WERI-Rb-1 (cell line): ENCODE data around the gene NAGA.
"Not testable (repeated sequence)": the region's sequence is repeated elsewhere in the genome, so short reads cannot be mapped to it uniquely, and the experiment has no call there.

Experiments used
- DNase-seq: peaks from one replicate; pipeline ENCODE4 v3.0.0-alpha.2; 2020
- H3K27ac ChIP-seq: fragments of 250-450 bp; sonication (Bioruptor Pico); 2 replicates; pipeline ENCODE4 v1.5.1; 2020; ENCODE audit warnings: mild to moderate bottlenecking, moderate library complexity
- H3K27me3 ChIP-seq: fragments of 250-450 bp; sonication (Bioruptor Pico); 2 replicates; pipeline ENCODE4 v1.5.1; 2021; ENCODE audit warnings: mild to moderate bottlenecking, low read depth, moderate library complexity; ENCODE audit not compliant: insufficient read depth, severe bottlenecking
- H3K36me3 ChIP-seq: fragments of 250-450 bp; sonication (Bioruptor Pico); 2 replicates; pipeline ENCODE4 v1.5.1; 2020; ENCODE audit warnings: mild to moderate bottlenecking, moderate library complexity
- H3K4me3 ChIP-seq: 2 replicates; pipeline ENCODE4 v1.5.1; 2011; ENCODE audit warnings: low read depth, mild to moderate bottlenecking, control low read depth, low read length
- H3K9me3 ChIP-seq: fragments of 250-450 bp; sonication (Bioruptor Pico); 2 replicates; pipeline ENCODE4 v1.5.1; 2021; ENCODE audit warnings: mild to moderate bottlenecking, moderate library complexity; ENCODE audit not compliant: severe bottlenecking
- CTCF ChIP-seq: IDR thresholded peaks from 2 replicates; pipeline ENCODE4 v1.5.1; 2011; ENCODE audit warnings: low read depth, mild to moderate bottlenecking, control low read depth, inconsistent platforms, low read length

Gene NAGA

GRCh38 chr22:42072606-42073330 is 2.2 kb upstream of the NAGA start:
- Histone ChIP-seq H3K36me3 (peaks cover 3% of the 10 kb centered on the region; the same call in 1 of the 2 replicates), H3K27me3 (no peaks in the 10 kb centered on the region), H3K9me3 (no peaks in the 10 kb centered on the region), H3K4me3 (no peak overlapping the region), H3K27ac (no peak overlapping the region)
- no peak for DNase-seq
- TF ChIP-seq CTCF = 0 out of 2 replicates have a peak, but pooled peaks have one; percentile 22

GRCh38 chr22:42071508-42071907 is 896 bp upstream of the NAGA start:
- H3K36me3 ChIP-seq, H3K9me3 ChIP-seq, H3K27me3 ChIP-seq, DNase-seq: not testable (repeated sequence)
- H3K27ac ChIP-seq = peak overlapping the region; percentile 88
- H3K4me3 ChIP-seq = peak overlapping the region; percentile 52

- Histone ChIP-seq H3K36me3 (peaks cover 17% of the 10 kb centered on the region), H3K27me3 (no peaks in the 10 kb centered on the region), H3K27ac (peak overlapping the region; percentile 88), H3K4me3 (peak overlapping the region; percentile 52), H3K9me3 (no peaks in the 10 kb centered on the region)
- no peak for TF ChIP-seq CTCF
- no peak for DNase-seq
Measured at GRCh38 chr22:42069801-42070516, 653 bp downstream of the NAGA start.

GRCh38 chr22:42068291-42068690 is 2.3 kb downstream of the NAGA start:
- DNase-seq = no peak
- Histone ChIP-seq H3K4me3 (no peak overlapping the region), H3K27me3 (no peaks in the 10 kb centered on the region), H3K27ac (no peak overlapping the region), H3K36me3 (peaks cover 22% of the 10 kb centered on the region), H3K9me3 (no peaks in the 10 kb centered on the region)
- no peak for TF ChIP-seq CTCF

GRCh38 chr22:42067671-42068251 is 2.9 kb downstream of the NAGA start:
- Histone ChIP-seq H3K27me3 (no peaks in the 10 kb centered on the region), H3K27ac (no peak overlapping the region), H3K9me3 (no peaks in the 10 kb centered on the region), H3K36me3 (peaks cover 25% of the 10 kb centered on the region), H3K4me3 (no peak overlapping the region)
- DNase-seq = no peak
- TF ChIP-seq CTCF = no peak

- DNase-seq = no peak
- no peak overlapping the region for H3K27ac ChIP-seq
- H3K27me3 ChIP-seq = no peaks in the 10 kb centered on the region
- H3K4me3 ChIP-seq = no peak overlapping the region
- H3K36me3 ChIP-seq = peaks cover 33% of the 10 kb centered on the region
- no peak for TF ChIP-seq CTCF
- no peaks in the 10 kb centered on the region for H3K9me3 ChIP-seq
Measured at GRCh38 chr22:42066937-42067336, 3.7 kb downstream of the NAGA start.
